Panc1 (cell line): ENCODE data around the gene MTCH1.

Experiments
- CTCF ChIP-seq: fragments of 450-650 bp; IDR thresholded peaks from 2 replicates; pipeline ENCODE4 v1.5.1; 2017; ENCODE audit warnings: mild to moderate bottlenecking
- REST ChIP-seq, 2 experiments: IDR thresholded peaks; 2 replicates each; pipeline ENCODE4 v1.6.1; 2011 to 2012; ENCODE audit warnings: low read depth in 2 of 2, control low read depth in 1 of 2, low read length in 1 of 2, mild to moderate bottlenecking in 1 of 2, moderate library complexity in 1 of 2; ENCODE audit not compliant: insufficient read depth in 1 of 2
- TCF7L2 ChIP-seq: IDR thresholded peaks from 2 replicates; pipeline ENCODE4 v1.6.1; 2011; ENCODE audit warnings: mild to moderate bottlenecking, low read depth, low read length, inconsistent platforms

- TF ChIP-seq CTCF (no peak), TCF7L2 (no peak), REST (IDR thresholded peaks at IDR 0.05; ENCODE audit: insufficient read depth in 1 of 2, low read depth in 2 of 2, low read length in 1 of 2) (no peak)
Measured at GRCh38 chr6:36949636-36950035, 36.4 kb downstream of the MTCH1 start.
